Measurements from ENCODE around the gene RRM1.

Gene RRM1

GRCh38 chr11:4054643-4055042 is 40.0 kb upstream of the RRM1 start:
- in situ Hi-C loops (cut with HindIII; ENCODE audit: low sequenced_read_pairs), result loop anchor here (10.0 kb wide), 1 partner anchor 200 kb away; the partner anchor contains the start of gene STIM1
- TF ChIP-seq CTCF (IDR thresholded peaks at IDR 0.05; ENCODE audit: low read depth, low read length, missing control alignments), result no peak
- no peak overlapping the region for H3K4me3 ChIP-seq (ENCODE audit: low read depth, low read length)
- no peak for DNase-seq (ENCODE audit: low read depth)

- TF ChIP-seq CTCF (IDR thresholded peaks at IDR 0.05; ENCODE audit: low read depth, low read length, missing control alignments), result no peak
- in situ Hi-C loops (cut with HindIII; ENCODE audit: low sequenced_read_pairs), result loop anchor here (10.0 kb wide), 1 partner anchor 205 kb away; the partner anchor contains the start of gene STIM1
- no peak for DNase-seq (ENCODE audit: low read depth)
- H3K4me3 ChIP-seq (ENCODE audit: low read depth, low read length), result no peak overlapping the region
Observed at GRCh38 chr11:4059424-4059823, 35.2 kb upstream of the RRM1 start.

- no peak for TF ChIP-seq CTCF (IDR thresholded peaks at IDR 0.05; ENCODE audit: low read depth, low read length, missing control alignments)
- no peak for DNase-seq (ENCODE audit: low read depth)
- H3K4me3 ChIP-seq (ENCODE audit: low read depth, low read length), result no peak overlapping the region
- in situ Hi-C loops (cut with HindIII; ENCODE audit: low sequenced_read_pairs), result no loop called here
Observed at GRCh38 chr11:4060182-4060923, 34.2 kb upstream of the RRM1 start.

- in situ Hi-C loops (cut with HindIII; ENCODE audit: low sequenced_read_pairs), result no loop called here
- no peak for DNase-seq (ENCODE audit: low read depth)
- no peak overlapping the region for H3K4me3 ChIP-seq (ENCODE audit: low read depth, low read length)
- TF ChIP-seq CTCF (IDR thresholded peaks at IDR 0.05; ENCODE audit: low read depth, low read length, missing control alignments), result no peak
Observed at GRCh38 chr11:4061700-4062099, 32.9 kb upstream of the RRM1 start.

GRCh38 chr11:4063348-4063747 is 31.3 kb upstream of the RRM1 start:
- in situ Hi-C loops (cut with HindIII; ENCODE audit: low sequenced_read_pairs), result no loop called here
- no peak overlapping the region for H3K4me3 ChIP-seq (ENCODE audit: low read depth, low read length)
- no peak for DNase-seq (ENCODE audit: low read depth)
- TF ChIP-seq CTCF (IDR thresholded peaks at IDR 0.05; ENCODE audit: low read depth, low read length, missing control alignments), result no peak

GRCh38 chr11:4064278-4064955 is 30.2 kb upstream of the RRM1 start:
- DNase-seq (ENCODE audit: low read depth), result no peak

More at GRCh38 chr11:4064278-4064955, 30.2 kb upstream of the RRM1 start:
- no peak for TF ChIP-seq CTCF (IDR thresholded peaks at IDR 0.05; ENCODE audit: low read depth, low read length, missing control alignments)
- in situ Hi-C loops (cut with HindIII; ENCODE audit: low sequenced_read_pairs), result no loop called here
- H3K4me3 ChIP-seq (ENCODE audit: low read depth, low read length), result no peak overlapping the region
